Lung (tissue), 12 donors: ENCODE results near the gene GNAS-AS1. TPM values are rescaled to one million over a fixed set of nuclear protein-coding genes. Genes with fewer than 3 reads are reported as not detected.

ENCODE experiments used
- ATAC-seq: fragments of 200-7000 bp; cut with Tn5 transposase; one replicate; pipeline ENCODE4 v1.9.1; 2020; ENCODE audit warnings: moderate number of reproducible peaks; ENCODE audit not compliant: insufficient read depth, low FRiP score
- DNase-seq, 3 donors: peaks; one replicate each; pipeline ENCODE4 v3.0.0-alpha.2; 2013 to 2017
- H3K27ac ChIP-seq, 2 donors: one replicate each; pipeline ENCODE4 v1.5.1; 2013; ENCODE audit warnings: mild to moderate bottlenecking in 2 of 2, moderate library complexity in 2 of 2, control low read depth in 1 of 2, inconsistent platforms in 1 of 2, low read depth in 1 of 2, low read length in 1 of 2
- H3K27me3 ChIP-seq, 3 donors: one replicate each; pipeline ENCODE4 v1.5.1; 2013; ENCODE audit warnings: low read length in 2 of 3; ENCODE audit not compliant: control insufficient read depth in 3 of 3, insufficient read depth in 3 of 3
- H3K36me3 ChIP-seq, 4 donors: one replicate each; pipeline ENCODE4 v1.5.1; 2013; ENCODE audit warnings: low read length in 4 of 4, mild to moderate bottlenecking in 1 of 4, moderate library complexity in 1 of 4; ENCODE audit not compliant: control insufficient read depth in 4 of 4, insufficient read depth in 4 of 4
- H3K4me1 ChIP-seq, 5 donors: one replicate each; pipeline ENCODE4 v1.5.1; 2013; ENCODE audit warnings: low read length in 5 of 5, mild to moderate bottlenecking in 2 of 5, moderate library complexity in 1 of 5; ENCODE audit not compliant: control insufficient read depth in 5 of 5, insufficient read depth in 5 of 5
- H3K4me3 ChIP-seq: one replicate; pipeline ENCODE4 v1.5.1; 2013; ENCODE audit warnings: mild to moderate bottlenecking, control low read depth, moderate library complexity
- H3K9ac ChIP-seq, 2 donors: one replicate each; pipeline ENCODE4 v1.5.1; 2013; ENCODE audit warnings: low read length in 2 of 2, control low read depth in 1 of 2; ENCODE audit not compliant: insufficient read depth in 1 of 2
- H3K9me3 ChIP-seq, 4 donors: one replicate each; pipeline ENCODE4 v1.5.1; 2013; ENCODE audit warnings: low read length in 3 of 4, mild to moderate bottlenecking in 1 of 4, moderate library complexity in 1 of 4; ENCODE audit not compliant: control insufficient read depth in 4 of 4, insufficient read depth in 3 of 4
- CTCF ChIP-seq: IDR thresholded peaks from 2 replicates; pipeline ENCODE4 v1.5.1; 2012; ENCODE audit warnings: mild to moderate bottlenecking; ENCODE audit errors: control extremely low read depth, extremely low read depth
- WGBS, 2 donors: extraction: QIAGEN DNeasy Blood & Tissue Kit; methylation state at CpG; one replicate each; pipeline ENCODE4 v1.1.7; 2013; 5-methylcytosine and 5-hydroxymethylcytosine counted together
- polyA plus RNA-seq, 2 donors: library from polyadenylated mRNA; stranded (reverse); fragments of 200-250 nt; gene quantifications; one replicate each; pipeline ENCODE4 v1.2.1, GENCODE V29; 2013
- total RNA-seq, 2 donors: library from RNA; depleted of rRNA in 1 of 2; stranded (reverse); fragments of >200 nt in 1 of 2; gene quantifications; one replicate each; pipeline ENCODE4 v1.2.1, GENCODE V29; 2014 to 2021
- donor health status: control.
- donor health status: control.
- donor health status: Bipolar disorder and iron deficiency.
- donor health status: healthy.
- donor health status: DM: yes; HTN: yes; CAD: no.

The GNAS-AS1 gene
- total and polyA plus RNA-seq, 4 donors = 0.07 to 1.9 (median 0.74) TPM

DNA sequence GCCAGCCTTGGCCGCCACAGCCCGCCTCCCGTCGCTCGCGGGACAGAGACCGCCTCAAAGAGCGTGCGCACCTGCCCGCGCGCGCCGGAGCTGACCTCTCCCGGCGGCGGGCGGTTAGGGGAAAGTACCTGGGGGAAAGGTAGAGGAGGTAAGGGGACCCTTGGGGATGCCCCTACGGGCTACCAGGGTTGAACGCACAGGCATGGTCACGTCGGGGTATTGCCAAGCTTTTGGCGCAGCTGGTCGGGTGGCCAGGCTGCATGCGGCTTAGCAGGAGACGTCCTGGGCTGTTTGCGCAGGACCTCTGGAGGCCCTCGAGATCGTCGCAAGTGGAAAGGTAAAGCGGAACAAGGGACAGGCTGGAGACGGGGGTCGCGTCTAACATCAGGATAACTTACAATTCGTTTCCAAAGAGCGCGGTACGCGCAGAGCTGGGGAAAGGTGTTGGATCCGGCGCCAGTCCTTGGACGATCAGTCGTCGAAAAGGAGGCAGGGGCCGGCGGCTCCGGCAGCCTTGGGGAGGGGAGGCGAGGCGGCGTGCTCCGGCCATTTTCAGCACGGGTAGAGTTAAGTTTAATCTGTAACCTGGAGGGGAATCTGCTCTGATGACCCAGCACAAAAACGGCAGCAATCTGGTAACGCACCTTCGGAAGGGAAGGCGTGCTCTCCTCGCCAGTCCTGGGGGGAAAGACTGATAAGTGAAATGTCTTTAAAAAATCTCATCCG lies 9.0 kb downstream of the GNAS-AS1 start:
- peaks cover 0 to 10% (median 2%) of the 10 kb centered on the region in 5 donors for H3K4me1 ChIP-seq
- ATAC-seq = no peak
- peaks cover 0 to 60% (median 53%) of the 10 kb centered on the region in 3 donors for H3K27me3 ChIP-seq
- no peak overlapping the region for H3K27ac ChIP-seq
- H3K9ac ChIP-seq = no peak overlapping the region
- no peak for DNase-seq
- TF ChIP-seq CTCF = no peak
- 46 to 54% methylated on average over 58 of the region's 58 CpGs for WGBS, 2 donors
- no peaks in the 10 kb centered on the region for H3K9me3 ChIP-seq
- H3K36me3 ChIP-seq = peaks cover 0 to 2% (median 0%) of the 10 kb centered on the region in 4 donors
- H3K4me3 ChIP-seq = no peak overlapping the region

DNA sequence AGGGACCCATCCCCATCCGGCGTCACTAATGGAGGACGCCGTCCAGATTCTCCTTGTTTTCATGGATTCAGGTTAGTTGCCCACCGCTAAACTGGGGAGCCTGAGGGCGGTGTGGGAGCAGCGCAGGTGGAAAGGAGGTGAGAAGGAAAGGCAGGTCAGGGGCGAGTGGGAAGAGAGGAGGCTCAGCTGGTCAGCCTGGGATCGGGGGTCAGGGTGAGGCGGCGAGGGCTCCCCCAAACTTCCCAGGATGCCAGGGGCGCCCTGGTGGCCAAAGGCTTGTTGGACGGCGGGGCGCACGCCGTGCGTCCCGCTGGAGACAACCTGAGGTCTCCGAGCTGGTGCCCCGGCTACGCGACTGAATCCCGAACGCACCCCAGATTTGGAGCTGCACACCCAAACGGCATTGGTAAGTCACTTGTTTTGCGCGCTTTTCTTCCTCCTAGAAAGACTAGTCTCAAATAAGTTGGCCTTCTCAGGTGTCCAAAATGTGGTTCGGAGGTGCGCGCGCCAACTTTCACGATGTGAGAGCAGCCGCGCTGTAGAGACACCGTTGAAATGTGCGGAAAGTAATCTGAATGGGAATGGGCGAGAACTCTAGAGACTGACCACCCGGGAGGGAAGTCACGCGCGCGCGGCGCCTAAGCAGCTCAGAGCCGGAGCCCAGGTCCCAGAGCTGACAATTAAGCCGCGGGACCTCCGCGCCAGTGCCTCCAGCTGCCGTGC lies 9.7 kb downstream of the GNAS-AS1 start:
- ATAC-seq (no peak), DNase-seq (no peak)
- no peak overlapping the region for H3K27ac ChIP-seq
- H3K9me3 ChIP-seq = no peaks in the 10 kb centered on the region
- H3K36me3 ChIP-seq = peaks cover 0 to 2% (median 0%) of the 10 kb centered on the region in 4 donors
- WGBS, 2 donors = 55% methylated on average over 51 of the region's 51 CpGs
- H3K4me3 ChIP-seq = no peak overlapping the region
- TF ChIP-seq CTCF = no peak
- no peak overlapping the region for H3K9ac ChIP-seq
- H3K4me1 ChIP-seq = peaks cover 0 to 10% (median 2%) of the 10 kb centered on the region in 5 donors
- peaks cover 0 to 60% (median 50%) of the 10 kb centered on the region in 3 donors for H3K27me3 ChIP-seq

GRCh38 chr20:58839991-58840747 lies 10.5 kb downstream of the GNAS-AS1 start:
- Histone ChIP-seq H3K4me1 (peaks cover 0 to 10% (median 2%) of the 10 kb centered on the region in 5 donors), H3K27ac (no peak overlapping the region), H3K36me3 (peaks cover 0 to 2% (median 0%) of the 10 kb centered on the region in 4 donors), H3K9me3 (no peaks in the 10 kb centered on the region), H3K27me3 (peaks cover 0 to 59% (median 46%) of the 10 kb centered on the region in 3 donors), H3K9ac (no peak overlapping the region), H3K4me3 (no peak overlapping the region)
- WGBS, 2 donors = 49 to 52% methylated on average over 67 of the region's 67 CpGs
- no peak for ATAC-seq
- no peak for DNase-seq
- TF ChIP-seq CTCF = no peak
